BE2C (cell line): Measurements from ENCODE around the gene FEN1. TPM values are rescaled to one million over a fixed set of nuclear protein-coding genes. Genes with fewer than 3 reads are reported as not detected.
A peak's percentile ranks its signal among the peaks of the same experiment; 100 is the strongest.

Experiments
- DNase-seq: peaks from one replicate; pipeline ENCODE4 v3.0.0-alpha.2; 2020
- H3K27me3 ChIP-seq: fragments of 250-450 bp; sonication (Bioruptor Pico); 2 replicates; pipeline ENCODE4 v1.5.1; 2020; ENCODE audit warnings: mild to moderate bottlenecking
- H3K36me3 ChIP-seq: fragments of 250-450 bp; sonication (Bioruptor Pico); 2 replicates; pipeline ENCODE4 v1.5.1; 2020; ENCODE audit warnings: mild to moderate bottlenecking
- H3K4me1 ChIP-seq: fragments of 250-450 bp; sonication (Bioruptor Pico); 2 replicates; pipeline ENCODE4 v1.5.1; 2020
- H3K4me3 ChIP-seq: 2 replicates; pipeline ENCODE4 v1.5.1; 2011; ENCODE audit warnings: low read depth, low read length
- H3K9me3 ChIP-seq: fragments of 250-450 bp; sonication (Bioruptor Pico); 2 replicates; pipeline ENCODE4 v1.5.1; 2020
- polyA plus RNA-seq: library from polyadenylated mRNA; unstranded; fragments of >200 nt; gene quantifications from one replicate; pipeline ENCODE4 v1.2.1, GENCODE V29; 2012; ENCODE audit warnings: low read depth, missing spikeins; ENCODE audit not compliant: insufficient read length, insufficient read depth
- TF ChIP-seq, protein P1 (sequence below): IDR thresholded peaks from 2 replicates; pipeline ENCODE4 v1.5.1; 2012; ENCODE audit warnings: mild to moderate bottlenecking, low read depth, low read length

Gene FEN1, protein sequence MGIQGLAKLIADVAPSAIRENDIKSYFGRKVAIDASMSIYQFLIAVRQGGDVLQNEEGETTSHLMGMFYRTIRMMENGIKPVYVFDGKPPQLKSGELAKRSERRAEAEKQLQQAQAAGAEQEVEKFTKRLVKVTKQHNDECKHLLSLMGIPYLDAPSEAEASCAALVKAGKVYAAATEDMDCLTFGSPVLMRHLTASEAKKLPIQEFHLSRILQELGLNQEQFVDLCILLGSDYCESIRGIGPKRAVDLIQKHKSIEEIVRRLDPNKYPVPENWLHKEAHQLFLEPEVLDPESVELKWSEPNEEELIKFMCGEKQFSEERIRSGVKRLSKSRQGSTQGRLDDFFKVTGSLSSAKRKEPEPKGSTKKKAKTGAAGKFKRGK
- polyA plus RNA-seq, result 58.3 TPM

DNA sequence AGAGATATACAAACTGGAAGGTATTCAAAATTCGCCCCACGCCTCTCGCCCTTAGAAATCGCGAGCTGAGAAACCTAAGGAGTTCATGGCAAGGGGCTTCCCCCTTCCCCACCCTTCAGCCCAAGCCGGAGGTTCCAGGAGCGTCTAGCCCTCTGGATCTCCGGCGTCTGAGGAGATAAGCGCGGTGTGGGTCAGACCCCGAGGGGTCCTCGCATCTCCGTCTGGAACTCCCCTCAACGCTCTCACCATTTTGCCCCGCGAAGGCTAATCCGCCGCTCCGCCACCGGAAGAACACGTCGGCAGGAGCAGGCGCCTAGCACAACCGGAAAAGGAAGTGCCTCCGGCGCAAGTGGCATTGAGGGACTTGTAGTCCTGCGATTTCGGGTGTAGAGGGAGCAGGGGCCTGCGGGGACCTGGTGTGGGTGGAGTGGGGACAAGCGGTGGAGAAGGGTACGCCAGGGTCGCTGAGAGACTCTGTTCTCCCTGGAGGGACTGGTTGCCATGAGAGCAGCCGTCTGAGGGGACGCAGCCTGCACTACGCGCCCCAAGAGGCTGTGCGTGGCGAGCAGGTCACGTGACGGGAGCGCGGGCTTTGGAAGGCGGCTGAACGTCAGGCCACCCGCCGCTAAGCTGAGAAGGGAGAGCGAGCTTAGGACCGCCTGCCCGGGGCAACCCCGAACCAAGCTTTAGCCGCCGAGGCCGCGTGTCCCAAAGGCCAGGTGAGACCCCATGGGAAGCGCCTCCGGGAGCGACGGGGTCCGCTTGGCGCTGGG, at the start of gene FEN1, which contains the start of gene TMEM258:
FEN1 (plus strand) TSS at position 602 of the 773 bp plus-strand sequence. CDS start 2,451 bp downstream, outside the sequence.
TMEM258 (minus strand) TSS at position 290 of the 773 bp plus-strand sequence; CDS start at position 249, 41 bp downstream.
- Histone ChIP-seq H3K36me3 (peaks cover 21% of the 10 kb centered on the region), H3K9me3 (no peaks in the 10 kb centered on the region), H3K4me3 (peak within 1 kb of the TSS; percentile 88), H3K4me1 (no peaks in the 10 kb centered on the region), H3K27me3 (no peaks in the 10 kb centered on the region)
- peak; percentile 85 for DNase-seq
- TF ChIP-seq, protein P1, sequence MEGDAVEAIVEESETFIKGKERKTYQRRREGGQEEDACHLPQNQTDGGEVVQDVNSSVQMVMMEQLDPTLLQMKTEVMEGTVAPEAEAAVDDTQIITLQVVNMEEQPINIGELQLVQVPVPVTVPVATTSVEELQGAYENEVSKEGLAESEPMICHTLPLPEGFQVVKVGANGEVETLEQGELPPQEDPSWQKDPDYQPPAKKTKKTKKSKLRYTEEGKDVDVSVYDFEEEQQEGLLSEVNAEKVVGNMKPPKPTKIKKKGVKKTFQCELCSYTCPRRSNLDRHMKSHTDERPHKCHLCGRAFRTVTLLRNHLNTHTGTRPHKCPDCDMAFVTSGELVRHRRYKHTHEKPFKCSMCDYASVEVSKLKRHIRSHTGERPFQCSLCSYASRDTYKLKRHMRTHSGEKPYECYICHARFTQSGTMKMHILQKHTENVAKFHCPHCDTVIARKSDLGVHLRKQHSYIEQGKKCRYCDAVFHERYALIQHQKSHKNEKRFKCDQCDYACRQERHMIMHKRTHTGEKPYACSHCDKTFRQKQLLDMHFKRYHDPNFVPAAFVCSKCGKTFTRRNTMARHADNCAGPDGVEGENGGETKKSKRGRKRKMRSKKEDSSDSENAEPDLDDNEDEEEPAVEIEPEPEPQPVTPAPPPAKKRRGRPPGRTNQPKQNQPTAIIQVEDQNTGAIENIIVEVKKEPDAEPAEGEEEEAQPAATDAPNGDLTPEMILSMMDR, result no peak

DNA sequence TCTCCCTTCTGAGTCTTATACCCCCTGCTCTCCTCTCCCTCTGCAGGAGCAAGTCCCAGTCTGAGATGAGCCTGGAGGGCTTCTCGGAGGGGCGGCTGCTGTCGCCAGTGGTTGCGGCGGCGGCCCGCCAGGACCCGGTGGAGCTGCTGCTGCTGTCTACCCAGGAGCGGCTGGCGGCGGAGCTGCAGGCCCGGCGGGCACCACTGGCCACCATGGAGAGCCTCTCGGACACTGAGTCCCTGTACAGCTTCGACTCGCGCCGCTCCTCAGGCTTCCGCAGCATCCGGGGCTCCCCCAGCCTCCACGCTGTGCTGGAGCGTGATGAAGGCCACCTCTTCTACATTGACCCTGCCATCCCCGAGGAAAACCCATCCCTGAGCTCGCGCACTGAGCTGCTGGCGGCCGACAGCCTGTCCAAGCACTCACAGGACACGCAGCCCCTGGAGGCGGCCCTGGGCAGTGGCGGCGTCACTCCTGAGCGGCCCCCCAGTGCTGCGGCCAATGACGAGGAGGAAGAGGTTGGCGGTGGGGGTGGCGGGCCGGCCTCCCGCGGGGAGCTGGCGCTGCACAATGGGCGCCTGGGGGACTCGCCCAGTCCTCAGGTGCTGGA, 49.1 kb upstream of the FEN1 start:
- H3K4me3 ChIP-seq, result no peak overlapping the region
- H3K36me3 ChIP-seq, result no peaks in the 10 kb centered on the region
- no peaks in the 10 kb centered on the region; the same call in 1 of the 2 replicates for H3K4me1 ChIP-seq
- H3K9me3 ChIP-seq, result no peaks in the 10 kb centered on the region
- TF ChIP-seq, protein P1, result no peak
- no peaks in the 10 kb centered on the region for H3K27me3 ChIP-seq
- DNase-seq, result no peak

DNA sequence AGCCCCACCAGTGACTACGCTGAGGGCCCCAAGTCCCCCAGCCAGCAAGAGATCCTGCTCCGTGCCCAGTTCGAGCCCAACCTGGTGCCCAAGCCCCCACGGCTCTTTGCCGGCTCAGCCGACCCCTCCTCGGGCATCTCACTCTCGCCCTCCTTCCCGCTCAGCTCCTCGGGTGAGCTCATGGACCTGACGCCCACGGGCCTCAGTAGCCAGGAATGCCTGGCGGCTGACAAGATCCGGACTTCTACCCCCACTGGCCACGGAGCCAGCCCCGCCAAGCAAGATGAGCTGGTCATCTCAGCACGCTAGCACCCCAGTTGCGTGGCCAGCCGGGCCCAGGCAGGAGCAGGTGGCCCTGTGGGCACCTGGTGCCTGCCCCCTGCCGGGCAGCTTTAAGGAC, 48.5 kb upstream of the FEN1 start:
- DNase-seq, result no peak
- no peaks in the 10 kb centered on the region for H3K9me3 ChIP-seq
- no peaks in the 10 kb centered on the region; the same call in 1 of the 2 replicates for H3K4me1 ChIP-seq
- no peak overlapping the region for H3K4me3 ChIP-seq
- TF ChIP-seq, protein P1, result no peak
- no peaks in the 10 kb centered on the region for H3K27me3 ChIP-seq
- no peaks in the 10 kb centered on the region for H3K36me3 ChIP-seq

DNA sequence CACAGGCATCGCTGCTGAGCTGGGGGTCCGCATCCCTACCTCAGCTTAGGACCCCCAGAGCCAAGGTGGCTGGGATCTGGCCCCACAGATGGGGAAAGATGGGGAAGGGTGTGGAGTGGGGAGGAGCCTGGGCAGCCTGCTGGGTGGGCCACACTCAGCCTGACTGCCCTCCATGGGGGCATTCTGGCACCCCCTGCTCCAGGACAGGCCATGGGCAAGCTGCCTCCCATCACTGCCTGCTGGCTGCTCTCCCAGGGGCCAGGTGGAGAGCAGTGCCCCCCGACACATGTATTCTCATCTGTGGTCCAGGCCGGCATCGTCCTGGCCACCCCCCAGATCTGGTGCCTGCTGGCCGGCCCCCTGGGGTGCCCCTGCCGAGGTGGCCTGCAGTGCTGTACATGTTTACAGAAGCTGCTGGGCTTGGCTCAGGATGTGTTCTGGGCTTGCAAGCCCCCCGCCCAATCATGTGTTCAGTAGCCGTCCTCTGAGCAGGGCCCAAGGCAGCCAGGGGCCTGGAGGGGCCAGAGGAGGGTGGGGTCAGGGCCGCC, 48.0 kb upstream of the FEN1 start:
- DNase-seq, result no peak
- Histone ChIP-seq H3K4me1 (no peaks in the 10 kb centered on the region; the same call in 1 of the 2 replicates), H3K27me3 (no peaks in the 10 kb centered on the region), H3K9me3 (no peaks in the 10 kb centered on the region), H3K4me3 (no peak overlapping the region), H3K36me3 (no peaks in the 10 kb centered on the region)
- TF ChIP-seq, protein P1, result no peak

DNA sequence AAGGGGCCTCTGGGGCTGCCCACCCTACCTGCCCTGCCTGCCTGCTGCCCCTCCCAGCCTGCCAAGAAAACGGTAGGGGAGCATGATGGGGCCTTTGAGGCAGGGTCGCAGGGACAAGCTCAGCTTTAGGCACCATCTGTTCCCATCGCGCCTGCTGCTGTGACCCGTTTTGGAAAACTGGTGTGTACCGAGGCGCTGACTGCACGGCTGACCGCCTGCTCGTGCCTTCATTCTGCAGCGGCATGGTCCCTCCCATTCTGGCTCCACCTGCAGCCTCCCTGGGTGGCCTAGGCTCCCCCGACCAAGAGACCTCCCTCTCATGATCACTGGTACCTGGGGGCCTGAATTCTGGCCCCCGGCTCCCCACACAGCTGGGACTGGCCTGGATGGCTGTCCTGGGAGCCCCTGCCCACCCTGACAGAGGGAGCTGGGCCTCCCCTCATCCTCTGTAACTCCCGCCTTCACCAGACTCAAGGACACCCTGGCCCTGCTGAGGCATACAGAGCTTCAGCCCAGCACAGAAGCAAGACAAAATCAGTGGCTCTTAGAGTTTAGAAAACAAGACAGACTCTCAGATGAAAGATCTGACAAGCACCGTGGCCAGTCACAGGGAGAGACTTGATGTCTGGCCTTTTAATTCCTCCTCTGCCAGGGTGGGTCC, 46.8 kb upstream of the FEN1 start:
- Histone ChIP-seq H3K36me3 (no peaks in the 10 kb centered on the region), H3K9me3 (no peaks in the 10 kb centered on the region), H3K4me1 (no peaks in the 10 kb centered on the region; the same call in 1 of the 2 replicates), H3K27me3 (no peaks in the 10 kb centered on the region), H3K4me3 (no peak overlapping the region)
- TF ChIP-seq, protein P1, result no peak
- DNase-seq, result no peak
